ENCODE measurements around the gene FARP1.

Gene FARP1

GRCh38 chr13:98429977-98430736 is 287.3 kb downstream of the FARP1 start:
- H3K4me2 ChIP-seq = no peak overlapping the region
- H4K20me1 ChIP-seq (ENCODE audit: insufficient read depth) = no peaks in the 10 kb centered on the region
- TF ChIP-seq CTCF (conservative IDR thresholded peaks at IDR 0.05; ENCODE audit: low read depth, low read length) = no peak
- H3K27ac ChIP-seq = no peak overlapping the region
- H3K27me3 ChIP-seq (ENCODE audit: insufficient read depth, low read depth) = no peaks in the 10 kb centered on the region
- no peaks in the 10 kb centered on the region for H3K4me1 ChIP-seq (ENCODE audit: low read depth, poor library complexity, severe bottlenecking)
- no peak overlapping the region for H3K4me3 ChIP-seq (IDR thresholded peaks at IDR 0.05; ENCODE audit: insufficient read depth, low read depth, low read length)
- no peak overlapping the region for H3K9ac ChIP-seq
- H2AFZ ChIP-seq (ENCODE audit: low read depth) = no peak overlapping the region
- no peaks in the 10 kb centered on the region for H3K36me3 ChIP-seq (ENCODE audit: insufficient read depth)
- H3K79me2 ChIP-seq (ENCODE audit: insufficient read depth, low read depth) = no peaks in the 10 kb centered on the region

GRCh38 chr13:98432638-98433037 is 289.7 kb downstream of the FARP1 start:
- TF ChIP-seq CTCF (conservative IDR thresholded peaks at IDR 0.05; ENCODE audit: low read depth, low read length) = no peak
- Histone ChIP-seq H3K9ac (no peak overlapping the region), H4K20me1 (ENCODE audit: insufficient read depth) (no peaks in the 10 kb centered on the region), H2AFZ (ENCODE audit: low read depth) (no peak overlapping the region), H3K4me1 (ENCODE audit: low read depth, poor library complexity, severe bottlenecking) (no peaks in the 10 kb centered on the region), H3K4me3 (IDR thresholded peaks at IDR 0.05; ENCODE audit: insufficient read depth, low read depth, low read length) (no peak overlapping the region), H3K36me3 (ENCODE audit: insufficient read depth) (no peaks in the 10 kb centered on the region), H3K4me2 (no peak overlapping the region), H3K27ac (no peak overlapping the region), H3K79me2 (ENCODE audit: insufficient read depth, low read depth) (no peaks in the 10 kb centered on the region), H3K27me3 (ENCODE audit: insufficient read depth, low read depth) (no peaks in the 10 kb centered on the region)

- Histone ChIP-seq H3K9ac (no peak overlapping the region), H2AFZ (ENCODE audit: low read depth) (no peak overlapping the region), H3K79me2 (ENCODE audit: insufficient read depth, low read depth) (no peaks in the 10 kb centered on the region), H3K4me3 (IDR thresholded peaks at IDR 0.05; ENCODE audit: insufficient read depth, low read depth, low read length) (no peak overlapping the region), H3K36me3 (ENCODE audit: insufficient read depth) (no peaks in the 10 kb centered on the region), H3K4me1 (ENCODE audit: low read depth, poor library complexity, severe bottlenecking) (no peaks in the 10 kb centered on the region), H4K20me1 (ENCODE audit: insufficient read depth) (no peaks in the 10 kb centered on the region), H3K27ac (no peak overlapping the region), H3K27me3 (ENCODE audit: insufficient read depth, low read depth) (no peaks in the 10 kb centered on the region), H3K4me2 (no peak overlapping the region)
- no peak for TF ChIP-seq CTCF (conservative IDR thresholded peaks at IDR 0.05; ENCODE audit: low read depth, low read length)
Observed at GRCh38 chr13:98433654-98434053, 290.8 kb downstream of the FARP1 start.

GRCh38 chr13:98434060-98434459 is 291.2 kb downstream of the FARP1 start:
- Histone ChIP-seq H4K20me1 (ENCODE audit: insufficient read depth) (no peaks in the 10 kb centered on the region), H3K9ac (no peak overlapping the region), H3K27me3 (ENCODE audit: insufficient read depth, low read depth) (no peaks in the 10 kb centered on the region), H3K4me1 (ENCODE audit: low read depth, poor library complexity, severe bottlenecking) (no peaks in the 10 kb centered on the region), H3K4me2 (no peak overlapping the region), H2AFZ (ENCODE audit: low read depth) (no peak overlapping the region), H3K27ac (no peak overlapping the region), H3K36me3 (ENCODE audit: insufficient read depth) (no peaks in the 10 kb centered on the region), H3K79me2 (ENCODE audit: insufficient read depth, low read depth) (no peaks in the 10 kb centered on the region), H3K4me3 (IDR thresholded peaks at IDR 0.05; ENCODE audit: insufficient read depth, low read depth, low read length) (no peak overlapping the region)
- TF ChIP-seq CTCF (conservative IDR thresholded peaks at IDR 0.05; ENCODE audit: low read depth, low read length) = no peak
